PFSK-1 (cell line): ENCODE data around the gene ARHGEF19.

Source experiments
- TAF1 ChIP-seq: IDR thresholded peaks from 2 replicates; pipeline ENCODE4 v1.6.1; 2012; ENCODE audit warnings: low read length, control low read depth, borderline replicate concordance; ENCODE audit not compliant: insufficient read depth
- TF ChIP-seq, protein P1 (sequence below), 2 experiments: IDR thresholded peaks; 2 replicates each; pipeline versions ENCODE4 v1.6.1 to v1.8.0; 2011 to 2012; ENCODE audit warnings: low read depth in 2 of 2, low read length in 2 of 2, control low read depth in 1 of 2, inconsistent platforms in 1 of 2, mild to moderate bottlenecking in 1 of 2, moderate library complexity in 1 of 2; ENCODE audit not compliant: insufficient read depth in 1 of 2

- TF ChIP-seq, protein P1, sequence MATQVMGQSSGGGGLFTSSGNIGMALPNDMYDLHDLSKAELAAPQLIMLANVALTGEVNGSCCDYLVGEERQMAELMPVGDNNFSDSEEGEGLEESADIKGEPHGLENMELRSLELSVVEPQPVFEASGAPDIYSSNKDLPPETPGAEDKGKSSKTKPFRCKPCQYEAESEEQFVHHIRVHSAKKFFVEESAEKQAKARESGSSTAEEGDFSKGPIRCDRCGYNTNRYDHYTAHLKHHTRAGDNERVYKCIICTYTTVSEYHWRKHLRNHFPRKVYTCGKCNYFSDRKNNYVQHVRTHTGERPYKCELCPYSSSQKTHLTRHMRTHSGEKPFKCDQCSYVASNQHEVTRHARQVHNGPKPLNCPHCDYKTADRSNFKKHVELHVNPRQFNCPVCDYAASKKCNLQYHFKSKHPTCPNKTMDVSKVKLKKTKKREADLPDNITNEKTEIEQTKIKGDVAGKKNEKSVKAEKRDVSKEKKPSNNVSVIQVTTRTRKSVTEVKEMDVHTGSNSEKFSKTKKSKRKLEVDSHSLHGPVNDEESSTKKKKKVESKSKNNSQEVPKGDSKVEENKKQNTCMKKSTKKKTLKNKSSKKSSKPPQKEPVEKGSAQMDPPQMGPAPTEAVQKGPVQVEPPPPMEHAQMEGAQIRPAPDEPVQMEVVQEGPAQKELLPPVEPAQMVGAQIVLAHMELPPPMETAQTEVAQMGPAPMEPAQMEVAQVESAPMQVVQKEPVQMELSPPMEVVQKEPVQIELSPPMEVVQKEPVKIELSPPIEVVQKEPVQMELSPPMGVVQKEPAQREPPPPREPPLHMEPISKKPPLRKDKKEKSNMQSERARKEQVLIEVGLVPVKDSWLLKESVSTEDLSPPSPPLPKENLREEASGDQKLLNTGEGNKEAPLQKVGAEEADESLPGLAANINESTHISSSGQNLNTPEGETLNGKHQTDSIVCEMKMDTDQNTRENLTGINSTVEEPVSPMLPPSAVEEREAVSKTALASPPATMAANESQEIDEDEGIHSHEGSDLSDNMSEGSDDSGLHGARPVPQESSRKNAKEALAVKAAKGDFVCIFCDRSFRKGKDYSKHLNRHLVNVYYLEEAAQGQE (IDR thresholded peaks at IDR 0.05; ENCODE audit: insufficient read depth in 1 of 2, low read depth in 2 of 2, low read length in 2 of 2), result no peak
- TF ChIP-seq TAF1, result no peak
Observed at GRCh38 chr1:16151995-16152384, 60.5 kb downstream of the ARHGEF19 start.
